Measurements from ENCODE around the gene MRPS10. TPM values are rescaled to one million over a fixed set of nuclear protein-coding genes. Genes with fewer than 3 reads are reported as not detected.
"Not testable (repeated sequence)": the region's sequence is repeated elsewhere in the genome, so short reads cannot be mapped to it uniquely, and the experiment has no call there.

MRPS10 gene
- total and polyA plus RNA-seq, 2 experiments from 2014 or later = 65.1 to 79.8 TPM

DNA sequence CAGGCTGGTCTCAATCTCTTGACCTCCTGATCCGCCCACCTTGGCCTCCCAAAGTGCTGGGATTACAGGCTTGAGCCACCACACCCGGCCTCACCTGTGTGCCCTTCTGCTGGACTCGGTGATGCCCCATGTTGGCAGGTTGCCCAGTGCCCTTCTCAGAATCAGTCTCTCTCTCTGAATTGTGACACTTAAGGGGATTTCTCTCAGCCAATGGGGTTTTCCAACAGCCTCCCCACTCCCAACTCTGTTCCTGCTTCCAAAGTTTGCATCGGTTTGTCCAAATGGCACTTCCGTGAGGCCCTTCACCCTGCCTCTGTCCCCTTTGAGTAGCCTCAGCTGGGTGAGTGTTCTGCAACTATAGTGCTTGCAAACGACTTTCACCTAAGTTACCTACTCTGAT lies 3.1 kb upstream of the MRPS10 start:
- H3K4me1 ChIP-seq (ENCODE audit: insufficient read depth) = peaks cover 23% of the 10 kb centered on the region
- H2AFZ ChIP-seq = no peak overlapping the region
- no peak overlapping the region for H3K27ac ChIP-seq
- TF ChIP-seq EZH2 (IDR thresholded peaks at IDR 0.05; ENCODE audit: insufficient read depth, poor library complexity, severe bottlenecking) = no peak
- TF ChIP-seq EZH2phosphoT487 (IDR thresholded peaks at IDR 0.05; ENCODE audit: insufficient read depth, low read depth) = no peak
- no peak for DNase-seq
- H3F3A ChIP-seq (ENCODE audit: insufficient read depth) = peaks cover 14% of the 10 kb centered on the region
- no peak overlapping the region for H3K9ac ChIP-seq
- 73 to 78% methylated on average over 6 of the region's 6 CpGs for WGBS, 2 experiments (ENCODE audit: low coverage in 1 of 2, low lambda C conversion rate in 2 of 2, missing lambda C conversion rate in 2 of 2)
- H3K4me3 ChIP-seq = no peak overlapping the region
- in situ Hi-C loops (cut with MboI) = no loop called here
- no peak overlapping the region for H3K4me2 ChIP-seq (ENCODE audit: unreplicated experiment)
- no peaks in the 10 kb centered on the region for H3K36me3 ChIP-seq (ENCODE audit: low read depth)
- no peaks in the 10 kb centered on the region for H3K9me2 ChIP-seq (ENCODE audit: insufficient read depth)
- no peaks in the 10 kb centered on the region for H3K27me3 ChIP-seq (replicated peaks; ENCODE audit: insufficient read depth)
- H4K20me1 ChIP-seq (ENCODE audit: insufficient read depth) = no peaks in the 10 kb centered on the region
- no peaks in the 10 kb centered on the region for H3K9me3 ChIP-seq (ENCODE audit: low read depth)
- H3K79me2 ChIP-seq (ENCODE audit: insufficient read depth) = peaks cover 16% of the 10 kb centered on the region

DNA sequence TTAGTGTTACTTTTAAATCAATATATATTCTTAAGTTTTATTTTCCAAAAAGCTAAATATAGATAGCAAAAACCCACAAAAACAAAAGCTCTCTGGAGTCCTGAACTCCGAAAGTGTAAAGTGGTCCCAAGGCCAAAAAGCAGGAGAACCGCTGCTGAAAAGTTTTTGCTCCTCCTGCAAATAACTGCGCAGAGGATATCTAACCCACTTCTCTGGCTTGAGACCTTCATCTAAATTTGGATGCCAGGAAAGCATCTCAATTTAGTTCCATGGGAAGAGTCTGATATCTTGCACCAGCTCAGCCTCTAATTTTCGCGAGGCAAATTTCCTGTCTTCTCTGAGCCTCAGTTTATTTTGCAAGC lies 523 bp downstream of the MRPS10 start:
- TF ChIP-seq EZH2 (IDR thresholded peaks at IDR 0.05; ENCODE audit: insufficient read depth, poor library complexity, severe bottlenecking) (no peak), EZH2phosphoT487 (IDR thresholded peaks at IDR 0.05; ENCODE audit: insufficient read depth, low read depth) (no peak)
- Histone ChIP-seq H3K4me1 (ENCODE audit: insufficient read depth) (peaks cover 10% of the 10 kb centered on the region), H3K9me2 (ENCODE audit: insufficient read depth) (no peaks in the 10 kb centered on the region), H4K20me1 (ENCODE audit: insufficient read depth) (no peaks in the 10 kb centered on the region), H3K27me3 (replicated peaks; ENCODE audit: insufficient read depth) (no peaks in the 10 kb centered on the region), H2AFZ (peak overlapping the region; percentile 93), H3F3A (ENCODE audit: insufficient read depth) (0 out of 2 replicates have a peak, but pooled peaks cover 5% of the 10 kb centered on the region), H3K4me2 (ENCODE audit: unreplicated experiment) (peak overlapping the region; percentile 94), H3K9me3 (ENCODE audit: low read depth) (no peaks in the 10 kb centered on the region), H3K4me3 (peak overlapping the region; percentile 93), H3K36me3 (ENCODE audit: low read depth) (peaks cover 11% of the 10 kb centered on the region), H3K27ac (peak overlapping the region; percentile 72), H3K9ac (peak overlapping the region; percentile 90), H3K79me2 (ENCODE audit: insufficient read depth) (peaks cover 47% of the 10 kb centered on the region)
- peak; percentile 42 for DNase-seq
- 1 to 2% methylated on average over 5 of the region's 5 CpGs for WGBS, 2 experiments (ENCODE audit: low coverage in 1 of 2, low lambda C conversion rate in 2 of 2, missing lambda C conversion rate in 2 of 2)
- in situ Hi-C loops (cut with MboI) = no loop called here

DNA sequence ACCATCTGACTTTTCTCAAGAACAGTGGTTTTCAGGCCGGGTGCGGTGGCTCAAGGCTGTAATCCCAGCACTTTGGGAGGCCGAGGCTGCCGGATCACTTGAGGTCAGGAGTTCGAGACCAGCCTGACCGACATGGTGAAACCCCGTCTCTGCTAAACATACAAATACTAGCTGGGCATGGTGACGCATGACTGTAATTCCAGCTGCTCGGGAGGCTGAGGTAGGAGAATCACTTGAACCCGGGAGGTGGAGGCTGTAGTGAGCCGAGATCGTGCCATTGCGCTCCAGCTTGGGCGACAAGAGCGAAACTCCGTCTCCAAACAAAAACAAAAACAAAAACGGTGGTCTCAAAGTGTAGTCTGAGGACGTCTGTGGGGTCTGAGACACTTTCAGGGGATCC lies 1.2 kb downstream of the MRPS10 start:
- peaks cover 10% of the 10 kb centered on the region for H3K4me1 ChIP-seq (ENCODE audit: insufficient read depth)
- 85% methylated on average over 18 of the region's 18 CpGs for WGBS, 2 experiments (ENCODE audit: low coverage in 1 of 2, low lambda C conversion rate in 2 of 2, missing lambda C conversion rate in 2 of 2)
- H3K27me3 ChIP-seq (replicated peaks; ENCODE audit: insufficient read depth); H3F3A ChIP-seq (ENCODE audit: insufficient read depth); DNase-seq; H2AFZ ChIP-seq; in situ Hi-C loops (cut with MboI); H3K27ac ChIP-seq; H4K20me1 ChIP-seq (ENCODE audit: insufficient read depth); H3K9me3 ChIP-seq (ENCODE audit: low read depth); H3K9me2 ChIP-seq (ENCODE audit: insufficient read depth): not testable (repeated sequence)
- H3K36me3 ChIP-seq (ENCODE audit: low read depth) = peaks cover 17% of the 10 kb centered on the region
- H3K4me3 ChIP-seq = peak overlapping the region; percentile 93
- peaks cover 54% of the 10 kb centered on the region for H3K79me2 ChIP-seq (ENCODE audit: insufficient read depth)
- H3K9ac ChIP-seq = peak overlapping the region; percentile 90
- peak overlapping the region; percentile 94 for H3K4me2 ChIP-seq (ENCODE audit: unreplicated experiment)

DNA sequence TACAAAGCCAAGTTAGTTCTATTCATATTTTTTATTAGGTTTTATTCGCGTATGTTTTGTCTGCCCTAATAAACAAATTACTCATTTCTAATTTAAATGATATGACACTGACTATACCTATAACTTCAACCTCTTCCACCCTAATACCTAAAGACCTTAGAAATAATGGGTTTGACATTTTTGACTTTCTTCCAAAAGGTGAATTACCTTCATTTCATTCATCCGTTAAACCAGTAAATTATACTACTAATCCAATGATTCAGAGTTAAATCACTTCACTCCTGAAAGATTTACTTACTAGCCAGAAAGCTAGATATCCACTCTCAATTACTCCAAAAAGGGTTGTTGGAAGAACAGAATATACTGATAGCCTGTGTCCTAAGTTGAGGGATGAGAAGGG lies 5.2 kb downstream of the MRPS10 start:
- H3K4me1 ChIP-seq (ENCODE audit: insufficient read depth) = peaks cover 10% of the 10 kb centered on the region
- H3K9ac ChIP-seq = no peak overlapping the region
- no peaks in the 10 kb centered on the region for H3K9me3 ChIP-seq (ENCODE audit: low read depth)
- 0 out of 2 replicates have a peak, but pooled peaks cover 5% of the 10 kb centered on the region for H3F3A ChIP-seq (ENCODE audit: insufficient read depth)
- no peak overlapping the region for H2AFZ ChIP-seq
- H3K4me3 ChIP-seq = no peak overlapping the region
- H3K27ac ChIP-seq = no peak overlapping the region
- no peak for DNase-seq
- no peaks in the 10 kb centered on the region for H3K27me3 ChIP-seq (replicated peaks; ENCODE audit: insufficient read depth)
- in situ Hi-C loops (cut with MboI) = no loop called here
- H3K79me2 ChIP-seq (ENCODE audit: insufficient read depth) = peaks cover 54% of the 10 kb centered on the region
- no peaks in the 10 kb centered on the region for H4K20me1 ChIP-seq (ENCODE audit: insufficient read depth)
- WGBS, 2 experiments (ENCODE audit: low coverage in 1 of 2, low lambda C conversion rate in 2 of 2, missing lambda C conversion rate in 2 of 2) = 61 to 65% methylated on average over 3 of the region's 3 CpGs
- no peak for TF ChIP-seq EZH2 (IDR thresholded peaks at IDR 0.05; ENCODE audit: insufficient read depth, poor library complexity, severe bottlenecking)
- no peak for TF ChIP-seq EZH2phosphoT487 (IDR thresholded peaks at IDR 0.05; ENCODE audit: insufficient read depth, low read depth)
- no peak overlapping the region for H3K4me2 ChIP-seq (ENCODE audit: unreplicated experiment)
- H3K9me2 ChIP-seq (ENCODE audit: insufficient read depth) = no peaks in the 10 kb centered on the region
- peaks cover 49% of the 10 kb centered on the region for H3K36me3 ChIP-seq (ENCODE audit: low read depth)

DNA sequence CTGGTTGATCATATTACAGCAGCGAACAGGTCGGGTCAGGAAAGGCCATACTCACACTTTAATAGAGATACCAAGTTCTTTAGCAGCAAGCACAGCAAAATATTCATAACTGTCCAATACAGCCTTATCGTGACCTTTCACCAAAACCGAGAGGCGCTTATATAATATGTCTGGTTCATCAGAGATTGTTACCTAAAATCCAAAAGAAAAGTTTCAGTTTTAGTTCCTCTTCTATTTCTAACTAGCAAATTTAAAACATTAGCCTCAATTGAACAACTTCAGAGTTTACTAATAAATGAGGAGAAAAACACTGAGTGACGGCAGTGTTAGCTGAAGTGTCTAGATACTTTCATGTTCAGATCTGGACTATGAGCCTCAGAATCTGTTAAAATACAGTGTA lies 5.9 kb downstream of the MRPS10 start:
- WGBS, 2 experiments (ENCODE audit: low coverage in 1 of 2, low lambda C conversion rate in 2 of 2, missing lambda C conversion rate in 2 of 2) = 98 to 99% methylated on average over 6 of the region's 6 CpGs
- TF ChIP-seq EZH2phosphoT487 (IDR thresholded peaks at IDR 0.05; ENCODE audit: insufficient read depth, low read depth) (no peak), EZH2 (IDR thresholded peaks at IDR 0.05; ENCODE audit: insufficient read depth, poor library complexity, severe bottlenecking) (no peak)
- in situ Hi-C loops (cut with MboI) = no loop called here

More for the DNA sequence above, 5.9 kb downstream of the MRPS10 start:
- DNase-seq = no peak
- no peaks in the 10 kb centered on the region for H3K27me3 ChIP-seq (replicated peaks; ENCODE audit: insufficient read depth)
- no peak overlapping the region for H3K4me3 ChIP-seq
- no peak overlapping the region for H3K27ac ChIP-seq
- no peak overlapping the region for H3K4me2 ChIP-seq (ENCODE audit: unreplicated experiment)
- no peaks in the 10 kb centered on the region for H4K20me1 ChIP-seq (ENCODE audit: insufficient read depth)
- no peak overlapping the region for H3K9ac ChIP-seq
- no peak overlapping the region for H2AFZ ChIP-seq
- H3K79me2 ChIP-seq (ENCODE audit: insufficient read depth) = peaks cover 47% of the 10 kb centered on the region
- 0 out of 2 replicates have a peak, but pooled peaks cover 5% of the 10 kb centered on the region for H3F3A ChIP-seq (ENCODE audit: insufficient read depth)
- H3K9me2 ChIP-seq (ENCODE audit: insufficient read depth) = no peaks in the 10 kb centered on the region
- peaks cover 50% of the 10 kb centered on the region for H3K36me3 ChIP-seq (ENCODE audit: low read depth)
- H3K4me1 ChIP-seq (ENCODE audit: insufficient read depth) = peaks cover 8% of the 10 kb centered on the region
- H3K9me3 ChIP-seq (ENCODE audit: low read depth) = no peaks in the 10 kb centered on the region
